BLaER1 (cell line): ENCODE data around the gene FAM120AOS.

Experiments used
- H3K27ac ChIP-seq: shearing (Covaris generic); formaldehyde crosslinking; 2 replicates; pipeline ENCODE4 v1.8.1; 2022
- H3K27me3 ChIP-seq: shearing (Covaris generic); formaldehyde crosslinking; 2 replicates; pipeline ENCODE4 v1.8.1; 2022
- H3K36me3 ChIP-seq: shearing (Covaris generic); formaldehyde crosslinking; 2 replicates; pipeline ENCODE4 v1.8.1; 2022
- H3K4me1 ChIP-seq: shearing (Covaris generic); formaldehyde crosslinking; 2 replicates; pipeline ENCODE4 v1.8.1; 2022
- H3K4me2 ChIP-seq: shearing (Covaris generic); formaldehyde crosslinking; 2 replicates; pipeline ENCODE4 v1.8.1; 2022
- H3K4me3 ChIP-seq: shearing (Covaris generic); formaldehyde crosslinking; 2 replicates; pipeline ENCODE4 v1.8.1; 2022
- H3K9ac ChIP-seq: shearing (Covaris generic); formaldehyde crosslinking; 2 replicates; pipeline ENCODE4 v1.8.1; 2022
- H3K9me3 ChIP-seq: shearing (Covaris generic); formaldehyde crosslinking; 2 replicates; pipeline ENCODE4 v1.8.1; 2022
- H4K20me1 ChIP-seq: shearing (Covaris generic); formaldehyde crosslinking; 2 replicates; pipeline ENCODE4 v1.8.1; 2022
- Cebpa-rat ChIP-seq: shearing (Covaris generic); IDR thresholded peaks from 2 replicates; pipeline ENCODE4 v1.8.1; 2022

The FAM120AOS gene

DNA sequence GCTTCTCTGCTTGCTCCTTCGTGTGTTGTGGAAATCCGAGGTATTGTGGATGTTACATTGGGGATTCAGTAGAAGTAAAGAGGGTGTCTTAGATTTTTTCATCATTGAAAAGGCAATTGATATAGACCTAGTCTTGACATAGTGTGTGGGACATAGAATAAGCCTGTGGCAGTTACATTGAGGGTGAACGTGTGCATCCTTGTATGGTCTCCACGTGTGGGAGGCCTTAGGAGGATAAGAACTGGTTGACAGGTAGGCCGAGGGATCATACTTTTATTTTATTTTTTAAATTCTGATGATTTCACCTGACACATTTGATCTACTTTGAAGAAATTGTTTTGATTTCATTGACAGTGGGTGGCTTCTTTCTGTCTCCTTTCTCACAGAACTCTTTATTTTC is 17.0 kb upstream of the FAM120AOS start:
- H3K9ac ChIP-seq = no peak overlapping the region
- peaks cover 76% of the 10 kb centered on the region for H4K20me1 ChIP-seq
- H3K27ac ChIP-seq = no peak overlapping the region
- no peak for TF ChIP-seq Cebpa-rat
- H3K9me3 ChIP-seq = no peaks in the 10 kb centered on the region
- H3K4me3 ChIP-seq = no peak overlapping the region
- peaks cover 47% of the 10 kb centered on the region for H3K36me3 ChIP-seq
- H3K4me1 ChIP-seq = peaks cover 28% of the 10 kb centered on the region
- H3K4me2 ChIP-seq = no peak overlapping the region
- H3K27me3 ChIP-seq = no peaks in the 10 kb centered on the region

DNA sequence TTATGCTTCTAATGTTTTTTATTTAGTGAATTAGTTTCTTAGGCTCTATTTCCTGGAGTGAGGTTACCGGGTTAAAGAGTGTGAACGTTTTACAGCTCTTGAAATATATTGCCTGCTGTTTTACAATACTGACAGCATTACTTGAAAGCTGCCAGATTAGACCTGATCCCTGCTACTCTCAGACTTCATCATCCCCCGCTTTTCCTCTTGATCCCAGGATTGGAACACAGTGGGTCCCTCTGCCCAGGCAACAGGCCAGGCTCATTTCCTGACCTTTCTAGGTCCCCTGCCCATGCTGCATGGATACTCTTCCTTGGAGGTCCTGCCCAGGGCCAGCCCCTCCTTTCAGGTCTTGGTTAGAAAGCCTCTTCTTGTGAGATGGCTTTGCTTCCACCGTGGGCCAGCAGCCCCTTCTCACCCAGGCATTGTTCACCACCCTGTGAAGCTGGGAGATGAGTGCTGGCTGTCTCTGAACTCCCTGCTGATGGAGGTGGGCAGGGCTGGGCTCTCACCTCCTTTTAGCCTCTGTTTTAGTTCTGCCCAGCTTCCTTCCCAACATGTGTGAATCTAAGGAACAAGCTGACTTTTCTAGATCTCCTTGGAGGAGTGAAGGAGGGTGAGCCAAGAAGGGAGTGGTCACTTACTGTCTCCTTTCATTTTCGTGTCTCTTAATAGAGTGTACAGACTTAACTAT is 15.5 kb upstream of the FAM120AOS start:
- H3K4me3 ChIP-seq = no peak overlapping the region
- H3K36me3 ChIP-seq = peaks cover 36% of the 10 kb centered on the region
- H3K4me1 ChIP-seq = peaks cover 41% of the 10 kb centered on the region
- no peak for TF ChIP-seq Cebpa-rat
- H3K27me3 ChIP-seq = no peaks in the 10 kb centered on the region
- no peak overlapping the region; the same call in 1 of the 2 replicates for H3K27ac ChIP-seq
- peak overlapping the region; percentile 19 for H3K4me2 ChIP-seq
- 0 out of 2 replicates have a peak overlapping the region, but pooled peaks have one; percentile 17 for H3K9ac ChIP-seq
- peaks cover 77% of the 10 kb centered on the region for H4K20me1 ChIP-seq
- no peaks in the 10 kb centered on the region for H3K9me3 ChIP-seq

- no peak for TF ChIP-seq Cebpa-rat
- Histone ChIP-seq H3K27me3 (no peaks in the 10 kb centered on the region), H3K4me1 (peaks cover 49% of the 10 kb centered on the region), H3K36me3 (peaks cover 27% of the 10 kb centered on the region), H3K9me3 (no peaks in the 10 kb centered on the region), H3K4me3 (no peak overlapping the region), H3K27ac (no peak overlapping the region), H3K4me2 (peak overlapping the region; percentile 49), H3K9ac (no peak overlapping the region), H4K20me1 (peaks cover 91% of the 10 kb centered on the region)
Measured at GRCh38 chr9:93467462-93467861, 14.1 kb upstream of the FAM120AOS start.

DNA sequence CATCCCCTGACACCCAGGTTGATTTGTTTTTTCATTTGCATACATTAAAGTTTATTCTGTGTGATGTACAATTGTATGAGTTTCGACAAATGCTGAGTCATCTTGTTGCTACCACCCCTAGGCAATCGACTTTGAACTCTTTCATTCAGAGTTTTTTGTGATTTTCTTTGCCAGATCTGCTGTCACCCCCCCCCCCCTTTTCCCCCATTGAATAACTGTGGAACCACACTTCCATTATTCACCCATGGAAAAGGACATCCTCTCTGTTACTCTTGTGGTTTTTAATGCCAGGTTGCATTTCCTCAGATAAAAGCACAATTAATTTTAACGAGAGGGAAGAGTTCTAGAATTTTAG is 13.7 kb upstream of the FAM120AOS start:
- TF ChIP-seq Cebpa-rat = no peak
- Histone ChIP-seq H3K27ac (no peak overlapping the region), H3K4me1 (peaks cover 49% of the 10 kb centered on the region), H3K4me2 (peak overlapping the region; percentile 49), H3K9me3 (no peaks in the 10 kb centered on the region), H3K9ac (no peak overlapping the region), H4K20me1 (peaks cover 95% of the 10 kb centered on the region), H3K36me3 (peaks cover 27% of the 10 kb centered on the region), H3K27me3 (no peaks in the 10 kb centered on the region), H3K4me3 (no peak overlapping the region)

GRCh38 chr9:93466416-93467061 is 13.2 kb upstream of the FAM120AOS start:
- Histone ChIP-seq H3K36me3 (peaks cover 27% of the 10 kb centered on the region), H3K27ac (no peak overlapping the region), H3K9me3 (no peaks in the 10 kb centered on the region), H3K4me3 (no peak overlapping the region), H3K4me1 (peaks cover 49% of the 10 kb centered on the region), H3K9ac (no peak overlapping the region), H4K20me1 (peaks cover 100% of the 10 kb centered on the region), H3K27me3 (no peaks in the 10 kb centered on the region), H3K4me2 (peak overlapping the region; percentile 49)
- TF ChIP-seq Cebpa-rat = no peak

DNA sequence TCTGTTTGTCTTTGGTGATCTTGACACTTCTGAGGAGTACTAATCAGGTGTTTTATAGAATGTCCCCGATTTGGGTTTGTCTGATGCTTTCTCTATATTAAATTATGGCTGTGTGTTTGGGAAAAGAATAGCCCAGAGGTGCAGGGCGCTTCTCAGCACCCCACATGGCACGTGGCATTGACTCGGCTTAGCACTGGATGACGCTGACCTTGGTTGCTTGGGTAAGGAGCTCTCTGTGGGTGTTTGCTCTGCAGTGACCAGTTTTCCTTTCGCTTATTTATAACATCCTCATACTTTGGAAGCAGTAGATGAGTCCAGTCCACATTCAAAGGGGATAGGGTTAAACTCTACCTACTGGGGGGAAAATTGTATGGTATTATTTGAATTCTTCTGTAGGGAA is 12.5 kb upstream of the FAM120AOS start:
- Histone ChIP-seq H3K27ac (no peak overlapping the region), H3K9ac (no peak overlapping the region), H3K4me3 (no peak overlapping the region), H3K36me3 (peaks cover 20% of the 10 kb centered on the region), H3K4me2 (no peak overlapping the region), H3K9me3 (no peaks in the 10 kb centered on the region), H3K4me1 (peaks cover 52% of the 10 kb centered on the region), H4K20me1 (peaks cover 100% of the 10 kb centered on the region), H3K27me3 (no peaks in the 10 kb centered on the region)
- TF ChIP-seq Cebpa-rat = no peak

DNA sequence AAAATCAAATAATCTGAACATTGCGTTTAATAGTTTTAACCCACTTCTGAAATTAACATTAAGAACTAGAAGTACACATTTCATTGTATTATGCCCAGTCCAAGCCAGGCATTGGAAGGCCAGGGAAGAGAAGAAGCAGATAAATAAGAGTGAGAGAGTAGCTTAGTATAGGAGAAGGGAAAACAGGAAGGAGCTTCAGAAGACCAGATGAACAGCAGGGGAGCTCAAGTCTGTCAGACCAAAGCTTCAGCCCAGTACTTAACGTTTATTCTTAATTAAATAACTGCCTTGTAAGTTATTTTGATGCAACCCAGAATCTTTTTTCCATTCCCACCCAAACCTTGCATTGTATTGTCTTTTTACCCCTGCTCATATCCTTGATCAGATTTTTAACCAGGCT is 11.5 kb upstream of the FAM120AOS start:
- H3K4me2 ChIP-seq = peak overlapping the region; percentile 23
- no peaks in the 10 kb centered on the region for H3K9me3 ChIP-seq
- no peak for TF ChIP-seq Cebpa-rat
- no peak overlapping the region for H3K9ac ChIP-seq
- no peak overlapping the region for H3K27ac ChIP-seq
- peaks cover 61% of the 10 kb centered on the region for H3K4me1 ChIP-seq
- H3K36me3 ChIP-seq = peaks cover 13% of the 10 kb centered on the region; the same call in 1 of the 2 replicates
- H3K4me3 ChIP-seq = no peak overlapping the region
- H3K27me3 ChIP-seq = no peaks in the 10 kb centered on the region
- peaks cover 100% of the 10 kb centered on the region for H4K20me1 ChIP-seq

GRCh38 chr9:93464395-93464794 is 11.0 kb upstream of the FAM120AOS start:
- Histone ChIP-seq H4K20me1 (peaks cover 100% of the 10 kb centered on the region), H3K27me3 (no peaks in the 10 kb centered on the region), H3K4me1 (peaks cover 65% of the 10 kb centered on the region), H3K9ac (no peak overlapping the region), H3K4me2 (peak overlapping the region; percentile 23), H3K36me3 (peaks cover 17% of the 10 kb centered on the region; the same call in 1 of the 2 replicates), H3K27ac (no peak overlapping the region), H3K9me3 (no peaks in the 10 kb centered on the region), H3K4me3 (no peak overlapping the region)
- TF ChIP-seq Cebpa-rat = no peak

GRCh38 chr9:93463638-93464248 is 10.4 kb upstream of the FAM120AOS start:
- Histone ChIP-seq H3K4me2 (peak overlapping the region; percentile 23; the same call in 1 of the 2 replicates), H3K9me3 (no peaks in the 10 kb centered on the region), H3K27me3 (no peaks in the 10 kb centered on the region), H3K27ac (no peak overlapping the region), H4K20me1 (peaks cover 100% of the 10 kb centered on the region), H3K36me3 (peaks cover 22% of the 10 kb centered on the region; the same call in 1 of the 2 replicates), H3K9ac (no peak overlapping the region), H3K4me1 (peaks cover 66% of the 10 kb centered on the region), H3K4me3 (no peak overlapping the region)
- TF ChIP-seq Cebpa-rat = no peak

DNA sequence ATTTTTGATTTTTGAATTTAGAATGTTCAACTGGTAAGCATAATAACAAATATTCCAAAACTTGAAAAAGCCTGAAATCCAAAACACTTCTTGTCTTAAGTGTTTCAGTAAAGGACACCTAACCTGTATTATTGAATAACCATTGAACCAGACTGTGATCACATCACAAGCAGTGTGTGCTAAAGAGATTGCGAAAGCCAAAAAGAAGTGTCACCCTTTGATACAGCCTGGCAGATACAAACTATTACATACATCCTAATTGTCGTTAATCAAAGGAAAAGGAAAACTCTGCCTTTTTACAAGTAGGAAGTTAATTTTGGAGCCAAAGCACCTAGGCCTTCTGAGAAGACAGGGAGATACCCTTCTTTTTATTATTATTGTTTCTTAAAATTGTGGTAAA is 8.4 kb upstream of the FAM120AOS start:
- H3K27ac ChIP-seq = no peak overlapping the region
- H3K9me3 ChIP-seq = no peaks in the 10 kb centered on the region; the same call in 1 of the 2 replicates
- no peak for TF ChIP-seq Cebpa-rat
- peaks cover 38% of the 10 kb centered on the region for H3K36me3 ChIP-seq
- H4K20me1 ChIP-seq = peaks cover 100% of the 10 kb centered on the region
- H3K4me3 ChIP-seq = no peak overlapping the region
- H3K4me2 ChIP-seq = no peak overlapping the region
- peaks cover 54% of the 10 kb centered on the region for H3K4me1 ChIP-seq
- no peak overlapping the region for H3K9ac ChIP-seq
- H3K27me3 ChIP-seq = no peaks in the 10 kb centered on the region
